Liver (tissue), 9 donors: Measurements from ENCODE around the gene ASPG. TPM values are rescaled to one million over a fixed set of nuclear protein-coding genes. Genes with fewer than 3 reads are reported as not detected.

Experiments used
- DNase-seq: peaks from one replicate; pipeline ENCODE4 v3.0.0-alpha.2; 2017; ENCODE audit warnings: low spot score
- H3K27ac ChIP-seq, 2 donors: one replicate each; pipeline ENCODE4 v1.7.0; 2013; ENCODE audit warnings: inconsistent platforms in 2 of 2, low read length in 2 of 2, control low read depth in 1 of 2, low read depth in 1 of 2, mild to moderate bottlenecking in 1 of 2
- H3K27me3 ChIP-seq, 4 donors: one replicate each; pipeline versions ENCODE4 v1.6.1 to v1.7.0; 2013; ENCODE audit warnings: low read length in 3 of 4, inconsistent platforms in 1 of 4, mild to moderate bottlenecking in 1 of 4, moderate library complexity in 1 of 4; ENCODE audit not compliant: control insufficient read depth in 4 of 4, insufficient read depth in 4 of 4
- H3K36me3 ChIP-seq, 4 donors: one replicate each; pipeline versions ENCODE4 v1.6.1 to v1.7.0; 2013; ENCODE audit warnings: low read length in 3 of 4, mild to moderate bottlenecking in 3 of 4, low read depth in 1 of 4, moderate library complexity in 1 of 4; ENCODE audit not compliant: control insufficient read depth in 4 of 4, insufficient read depth in 3 of 4
- H3K4me1 ChIP-seq, 4 donors: one replicate each; pipeline versions ENCODE4 v1.6.1 to v1.7.0; 2013; ENCODE audit warnings: low read length in 3 of 4, mild to moderate bottlenecking in 3 of 4, moderate library complexity in 1 of 4; ENCODE audit not compliant: control insufficient read depth in 4 of 4, insufficient read depth in 4 of 4
- H3K4me3 ChIP-seq, 3 donors: one replicate each; pipeline versions ENCODE4 v1.6.1 to v1.7.0; 2013; ENCODE audit warnings: low read length in 3 of 3, control low read depth in 1 of 3, low read depth in 1 of 3, mild to moderate bottlenecking in 1 of 3
- H3K9ac ChIP-seq, 2 donors: one replicate each; pipeline ENCODE4 v1.7.0; 2013; ENCODE audit warnings: low read length in 2 of 2, mild to moderate bottlenecking in 2 of 2, moderate library complexity in 2 of 2, control low read depth in 1 of 2, low read depth in 1 of 2
- H3K9me3 ChIP-seq, 4 donors: one replicate each; pipeline versions ENCODE4 v1.6.1 to v1.7.0; 2013; ENCODE audit warnings: low read length in 3 of 4; ENCODE audit not compliant: control insufficient read depth in 4 of 4
- EGR1 ChIP-seq, 2 donors: IDR thresholded peaks; 2 replicates each; pipeline ENCODE4 v1.6.1; 2016 to 2018; ENCODE audit warnings: antibody characterized with exemption in 2 of 2, low read depth in 2 of 2
- FOXA1 ChIP-seq: IDR thresholded peaks from 2 replicates; pipeline ENCODE4 v1.6.1; 2016; ENCODE audit warnings: antibody characterized with exemption
- FOXA2 ChIP-seq: IDR thresholded peaks from 2 replicates; pipeline ENCODE4 v1.6.1; 2016; ENCODE audit warnings: antibody characterized with exemption
- GABPA ChIP-seq, 2 donors: IDR thresholded peaks in 1 of 2; conservative IDR thresholded peaks in 1 of 2; 2 replicates each; pipeline ENCODE4 v1.6.1; 2016; ENCODE audit warnings: antibody characterized with exemption in 2 of 2, mild to moderate bottlenecking in 1 of 2, moderate library complexity in 1 of 2
- HNF4A ChIP-seq, 2 donors: conservative IDR thresholded peaks; 2 replicates each; pipeline ENCODE4 v1.6.1; 2016; ENCODE audit warnings: antibody characterized with exemption in 2 of 2, mild to moderate bottlenecking in 2 of 2
- HNF4G ChIP-seq: IDR thresholded peaks from 2 replicates; pipeline ENCODE4 v1.6.1; 2016; ENCODE audit warnings: antibody characterized with exemption
- JUND ChIP-seq, 2 donors: IDR thresholded peaks; 2 replicates each; pipeline ENCODE4 v1.6.1; 2016; ENCODE audit warnings: antibody characterized with exemption in 2 of 2
- NR2F2 ChIP-seq: IDR thresholded peaks from 2 replicates; pipeline ENCODE4 v1.6.1; 2016; ENCODE audit warnings: antibody characterized with exemption
- RXRA ChIP-seq, 2 donors: IDR thresholded peaks; 2 replicates each; pipeline ENCODE4 v1.6.1; 2017 to 2018; ENCODE audit warnings: antibody characterized with exemption in 2 of 2, mild to moderate bottlenecking in 1 of 2
- SP1 ChIP-seq: IDR thresholded peaks from 2 replicates; pipeline ENCODE4 v1.6.1; 2018; ENCODE audit warnings: antibody characterized with exemption, mild to moderate bottlenecking
- TAF1 ChIP-seq: conservative IDR thresholded peaks from 2 replicates; pipeline ENCODE4 v1.6.1; 2016; ENCODE audit warnings: antibody characterized with exemption, mild to moderate bottlenecking
- WGBS: extraction: QIAGEN DNeasy Blood & Tissue Kit; methylation state at CpG from one replicate; pipeline ENCODE4 v1.1.7; 2013; 5-methylcytosine and 5-hydroxymethylcytosine counted together
- polyA plus RNA-seq, 2 donors: library from polyadenylated mRNA; stranded (reverse) in 1 of 2; unstranded in 1 of 2; fragments of 200-250 nt in 1 of 2; fragments of >200 nt in 1 of 2; fragmentation: Nextera tagmentation in 1 of 2; extraction: Ambion mirVana in 1 of 2; gene quantifications; one replicate each; pipeline versions ENCODE4 v1.2.1 to v1.2.3, GENCODE V29; 2013 to 2015
- total RNA-seq, 2 donors: library from RNA; depleted of rRNA; stranded (reverse); fragments of >200 nt; gene quantifications; one replicate each; pipeline ENCODE4 v1.2.3, GENCODE V29; 2014
- TF ChIP-seq, protein P1 (sequence below): IDR thresholded peaks from 2 replicates; pipeline ENCODE4 v1.6.1; 2016; ENCODE audit warnings: antibody characterized with exemption, mild to moderate bottlenecking
- TF ChIP-seq, protein P2 (sequence below): IDR thresholded peaks from 2 replicates; pipeline ENCODE4 v1.6.1; 2016; ENCODE audit warnings: antibody characterized with exemption
- TF ChIP-seq, protein P3 (sequence below): IDR thresholded peaks from 2 replicates; pipeline ENCODE4 v1.6.1; 2016; ENCODE audit warnings: antibody characterized with exemption
- TF ChIP-seq, protein P4 (sequence below): fragments of 150-350 bp; IDR thresholded peaks from 2 replicates; pipeline ENCODE4 v1.5.1; 2017; ENCODE audit warnings: improper control_type of control experiment, low read depth, low read length; ENCODE audit not compliant: missing input control
- TF ChIP-seq, protein P5 (sequence below): IDR thresholded peaks from 2 replicates; pipeline ENCODE4 v1.6.1; 2016; ENCODE audit warnings: antibody characterized with exemption
- donor health status: healthy.
- donor health status: healthy.
- donor health status: healthy.
- donor health status: healthy.
- donor health status: healthy.

The ASPG gene
- total and polyA plus RNA-seq, 4 donors, result 42.4 to 158 (median 110) TPM

DNA sequence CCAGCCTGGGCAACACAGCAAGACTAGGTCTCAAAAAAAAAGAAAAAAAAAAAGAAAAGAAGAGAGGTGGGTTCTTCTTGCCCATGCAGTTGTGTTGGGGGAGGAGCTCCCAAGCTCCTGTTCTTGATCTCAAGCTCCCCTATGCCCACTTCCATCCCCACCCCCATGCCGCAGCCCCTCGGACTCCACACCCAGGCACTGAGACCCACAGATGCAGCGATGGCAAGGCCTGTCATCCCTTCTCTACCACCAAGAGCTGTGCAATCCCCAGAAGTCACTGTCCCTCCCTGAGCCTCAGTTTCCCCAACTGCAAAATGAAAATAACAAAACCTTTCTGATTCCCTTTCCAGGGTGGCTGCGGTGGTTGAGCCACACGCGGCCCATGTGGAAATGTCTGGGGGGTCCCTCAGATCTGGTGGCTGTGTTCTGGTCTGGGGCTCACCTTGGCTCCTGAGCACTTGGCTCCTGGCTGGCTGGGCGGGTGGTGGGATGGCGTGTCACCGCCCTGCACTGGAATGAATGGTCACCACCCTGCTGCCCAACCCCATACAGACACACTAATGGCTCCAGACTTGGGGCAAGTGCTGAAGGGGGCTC lies 30.3 kb downstream of the ASPG start:
- Histone ChIP-seq H3K27me3 (no peaks in the 10 kb centered on the region), H3K9me3 (no peaks in the 10 kb centered on the region), H3K36me3 (peaks cover 0 to 5% (median 0%) of the 10 kb centered on the region in 4 donors), H3K4me1 (peaks cover 5 to 16% (median 9%) of the 10 kb centered on the region in 4 donors), H3K27ac (peak overlapping the region in 1 of 2 donors; percentile 31), H3K9ac (no peak overlapping the region), H3K4me3 (peak overlapping the region; percentile 42 to 76 (median 62))
- TF ChIP-seq, protein P1, sequence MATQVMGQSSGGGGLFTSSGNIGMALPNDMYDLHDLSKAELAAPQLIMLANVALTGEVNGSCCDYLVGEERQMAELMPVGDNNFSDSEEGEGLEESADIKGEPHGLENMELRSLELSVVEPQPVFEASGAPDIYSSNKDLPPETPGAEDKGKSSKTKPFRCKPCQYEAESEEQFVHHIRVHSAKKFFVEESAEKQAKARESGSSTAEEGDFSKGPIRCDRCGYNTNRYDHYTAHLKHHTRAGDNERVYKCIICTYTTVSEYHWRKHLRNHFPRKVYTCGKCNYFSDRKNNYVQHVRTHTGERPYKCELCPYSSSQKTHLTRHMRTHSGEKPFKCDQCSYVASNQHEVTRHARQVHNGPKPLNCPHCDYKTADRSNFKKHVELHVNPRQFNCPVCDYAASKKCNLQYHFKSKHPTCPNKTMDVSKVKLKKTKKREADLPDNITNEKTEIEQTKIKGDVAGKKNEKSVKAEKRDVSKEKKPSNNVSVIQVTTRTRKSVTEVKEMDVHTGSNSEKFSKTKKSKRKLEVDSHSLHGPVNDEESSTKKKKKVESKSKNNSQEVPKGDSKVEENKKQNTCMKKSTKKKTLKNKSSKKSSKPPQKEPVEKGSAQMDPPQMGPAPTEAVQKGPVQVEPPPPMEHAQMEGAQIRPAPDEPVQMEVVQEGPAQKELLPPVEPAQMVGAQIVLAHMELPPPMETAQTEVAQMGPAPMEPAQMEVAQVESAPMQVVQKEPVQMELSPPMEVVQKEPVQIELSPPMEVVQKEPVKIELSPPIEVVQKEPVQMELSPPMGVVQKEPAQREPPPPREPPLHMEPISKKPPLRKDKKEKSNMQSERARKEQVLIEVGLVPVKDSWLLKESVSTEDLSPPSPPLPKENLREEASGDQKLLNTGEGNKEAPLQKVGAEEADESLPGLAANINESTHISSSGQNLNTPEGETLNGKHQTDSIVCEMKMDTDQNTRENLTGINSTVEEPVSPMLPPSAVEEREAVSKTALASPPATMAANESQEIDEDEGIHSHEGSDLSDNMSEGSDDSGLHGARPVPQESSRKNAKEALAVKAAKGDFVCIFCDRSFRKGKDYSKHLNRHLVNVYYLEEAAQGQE, result no peak
- TF ChIP-seq JUND (IDR thresholded peaks at IDR 0.05), result no peak
- TF ChIP-seq, protein P2, sequence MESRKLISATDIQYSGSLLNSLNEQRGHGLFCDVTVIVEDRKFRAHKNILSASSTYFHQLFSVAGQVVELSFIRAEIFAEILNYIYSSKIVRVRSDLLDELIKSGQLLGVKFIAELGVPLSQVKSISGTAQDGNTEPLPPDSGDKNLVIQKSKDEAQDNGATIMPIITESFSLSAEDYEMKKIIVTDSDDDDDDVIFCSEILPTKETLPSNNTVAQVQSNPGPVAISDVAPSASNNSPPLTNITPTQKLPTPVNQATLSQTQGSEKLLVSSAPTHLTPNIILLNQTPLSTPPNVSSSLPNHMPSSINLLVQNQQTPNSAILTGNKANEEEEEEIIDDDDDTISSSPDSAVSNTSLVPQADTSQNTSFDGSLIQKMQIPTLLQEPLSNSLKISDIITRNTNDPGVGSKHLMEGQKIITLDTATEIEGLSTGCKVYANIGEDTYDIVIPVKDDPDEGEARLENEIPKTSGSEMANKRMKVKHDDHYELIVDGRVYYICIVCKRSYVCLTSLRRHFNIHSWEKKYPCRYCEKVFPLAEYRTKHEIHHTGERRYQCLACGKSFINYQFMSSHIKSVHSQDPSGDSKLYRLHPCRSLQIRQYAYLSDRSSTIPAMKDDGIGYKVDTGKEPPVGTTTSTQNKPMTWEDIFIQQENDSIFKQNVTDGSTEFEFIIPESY, result no peak
- TF ChIP-seq SP1, result no peak
- TF ChIP-seq HNF4G, result no peak
- 89% methylated on average over 9 of the region's 9 CpGs for WGBS
- DNase-seq, result no peak

DNA sequence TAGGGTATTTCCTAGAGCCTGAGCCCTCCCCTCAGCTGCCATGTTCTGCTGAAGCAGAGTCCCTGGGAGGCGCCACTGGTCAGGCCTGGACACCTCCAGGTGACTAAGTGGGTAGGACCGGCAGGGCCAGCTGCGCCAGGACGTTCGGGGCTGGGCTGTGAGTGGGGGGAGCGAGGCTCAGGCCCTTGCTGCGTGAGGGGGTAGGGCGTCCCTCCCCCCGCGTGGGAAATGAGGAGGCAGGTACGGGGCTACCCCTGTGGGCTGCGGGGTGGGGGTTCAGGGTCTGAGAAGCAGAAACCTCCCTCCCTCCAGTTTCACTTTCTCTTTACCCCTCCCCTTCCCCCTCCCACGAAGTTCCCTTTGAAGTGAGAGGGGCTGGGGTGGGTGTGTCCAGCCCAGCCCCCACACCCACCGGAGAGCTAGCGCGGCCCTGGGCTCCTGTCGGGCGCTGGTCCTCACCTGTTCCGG lies 30.8 kb downstream of the ASPG start:
- H3K27me3 ChIP-seq, result no peaks in the 10 kb centered on the region
- H3K9me3 ChIP-seq, result no peaks in the 10 kb centered on the region
- H3K9ac ChIP-seq, result no peak overlapping the region
- TF ChIP-seq FOXA1, result no peak
- no peak for TF ChIP-seq HNF4G
- no peak for TF ChIP-seq GABPA (IDR thresholded peaks at IDR 0.05 in 1 of 2, conservative IDR thresholded peaks at IDR 0.05 in 1 of 2)
- TF ChIP-seq, protein P3, sequence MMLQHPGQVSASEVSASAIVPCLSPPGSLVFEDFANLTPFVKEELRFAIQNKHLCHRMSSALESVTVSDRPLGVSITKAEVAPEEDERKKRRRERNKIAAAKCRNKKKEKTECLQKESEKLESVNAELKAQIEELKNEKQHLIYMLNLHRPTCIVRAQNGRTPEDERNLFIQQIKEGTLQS, result no peak
- no peak for TF ChIP-seq RXRA (IDR thresholded peaks at IDR 0.05)
- TF ChIP-seq, protein P2, result no peak
- TF ChIP-seq TAF1, result no peak
- TF ChIP-seq, protein P1, result no peak
- TF ChIP-seq, protein P4, sequence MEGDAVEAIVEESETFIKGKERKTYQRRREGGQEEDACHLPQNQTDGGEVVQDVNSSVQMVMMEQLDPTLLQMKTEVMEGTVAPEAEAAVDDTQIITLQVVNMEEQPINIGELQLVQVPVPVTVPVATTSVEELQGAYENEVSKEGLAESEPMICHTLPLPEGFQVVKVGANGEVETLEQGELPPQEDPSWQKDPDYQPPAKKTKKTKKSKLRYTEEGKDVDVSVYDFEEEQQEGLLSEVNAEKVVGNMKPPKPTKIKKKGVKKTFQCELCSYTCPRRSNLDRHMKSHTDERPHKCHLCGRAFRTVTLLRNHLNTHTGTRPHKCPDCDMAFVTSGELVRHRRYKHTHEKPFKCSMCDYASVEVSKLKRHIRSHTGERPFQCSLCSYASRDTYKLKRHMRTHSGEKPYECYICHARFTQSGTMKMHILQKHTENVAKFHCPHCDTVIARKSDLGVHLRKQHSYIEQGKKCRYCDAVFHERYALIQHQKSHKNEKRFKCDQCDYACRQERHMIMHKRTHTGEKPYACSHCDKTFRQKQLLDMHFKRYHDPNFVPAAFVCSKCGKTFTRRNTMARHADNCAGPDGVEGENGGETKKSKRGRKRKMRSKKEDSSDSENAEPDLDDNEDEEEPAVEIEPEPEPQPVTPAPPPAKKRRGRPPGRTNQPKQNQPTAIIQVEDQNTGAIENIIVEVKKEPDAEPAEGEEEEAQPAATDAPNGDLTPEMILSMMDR, result no peak
- no peak for TF ChIP-seq SP1
- TF ChIP-seq FOXA2, result no peak
- no peak for TF ChIP-seq NR2F2
- TF ChIP-seq EGR1 (IDR thresholded peaks at IDR 0.05; ENCODE audit: low read depth in 2 of 2), result no peak
- TF ChIP-seq HNF4A (conservative IDR thresholded peaks at IDR 0.05), result no peak
- TF ChIP-seq, protein P5, sequence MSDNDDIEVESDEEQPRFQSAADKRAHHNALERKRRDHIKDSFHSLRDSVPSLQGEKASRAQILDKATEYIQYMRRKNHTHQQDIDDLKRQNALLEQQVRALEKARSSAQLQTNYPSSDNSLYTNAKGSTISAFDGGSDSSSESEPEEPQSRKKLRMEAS, result no peak
- 4% methylated on average over 19 of the region's 19 CpGs for WGBS
- peak overlapping the region in 1 of 2 donors; percentile 31 for H3K27ac ChIP-seq
- H3K4me1 ChIP-seq, result peaks cover 5 to 16% (median 9%) of the 10 kb centered on the region in 4 donors
- peaks cover 0 to 5% (median 0%) of the 10 kb centered on the region in 4 donors for H3K36me3 ChIP-seq
- DNase-seq, result no peak
- H3K4me3 ChIP-seq, result peak overlapping the region; percentile 42 to 76 (median 62)
